SU-DHL-6 (cell line): ENCODE data around the gene CDC25C.

Experiments used
- CTCF ChIP-seq: fragments of 200-600 bp; sonication (generic); IDR thresholded peaks from one replicate; pipeline ENCODE4 v1.5.1; 2017; ENCODE audit warnings: antibody characterized with exemption, mild to moderate bottlenecking, low read length, moderate library complexity; ENCODE audit not compliant: insufficient read depth, poor library complexity, severe bottlenecking
- EZH2phosphoT487 ChIP-seq: fragments of 200-600 bp; sonication (generic), shearing (Covaris generic); conservative IDR thresholded peaks from 2 replicates; pipeline ENCODE4 v1.6.1; 2018; ENCODE audit warnings: mild to moderate bottlenecking, antibody characterized with exemption, low read length, moderate library complexity, mixed read lengths

- TF ChIP-seq CTCF (no peak), EZH2phosphoT487 (no peak)
These were observed 55.7 kb downstream of the CDC25C start for GRCh38 chr5:138275895-138276294.
